Stimulated activated CD8-positive, alpha-beta memory T cell treated with anti-CD3 and anti-CD28 coated beads, Interleukin-15, amount 100 ng/mL, for 4 hours (primary cell): Measurements from ENCODE around the gene ITGA2.
"Not testable (repeated sequence)": the region's sequence is repeated elsewhere in the genome, so short reads cannot be mapped to it uniquely, and the experiment has no call there.

ENCODE experiments used
- DNase-seq, 2 donors: peaks; one replicate each; pipeline ENCODE4 v3.0.0-alpha.2; 2020; ENCODE audit warnings: low read depth in 2 of 2

The ITGA2 gene

DNA sequence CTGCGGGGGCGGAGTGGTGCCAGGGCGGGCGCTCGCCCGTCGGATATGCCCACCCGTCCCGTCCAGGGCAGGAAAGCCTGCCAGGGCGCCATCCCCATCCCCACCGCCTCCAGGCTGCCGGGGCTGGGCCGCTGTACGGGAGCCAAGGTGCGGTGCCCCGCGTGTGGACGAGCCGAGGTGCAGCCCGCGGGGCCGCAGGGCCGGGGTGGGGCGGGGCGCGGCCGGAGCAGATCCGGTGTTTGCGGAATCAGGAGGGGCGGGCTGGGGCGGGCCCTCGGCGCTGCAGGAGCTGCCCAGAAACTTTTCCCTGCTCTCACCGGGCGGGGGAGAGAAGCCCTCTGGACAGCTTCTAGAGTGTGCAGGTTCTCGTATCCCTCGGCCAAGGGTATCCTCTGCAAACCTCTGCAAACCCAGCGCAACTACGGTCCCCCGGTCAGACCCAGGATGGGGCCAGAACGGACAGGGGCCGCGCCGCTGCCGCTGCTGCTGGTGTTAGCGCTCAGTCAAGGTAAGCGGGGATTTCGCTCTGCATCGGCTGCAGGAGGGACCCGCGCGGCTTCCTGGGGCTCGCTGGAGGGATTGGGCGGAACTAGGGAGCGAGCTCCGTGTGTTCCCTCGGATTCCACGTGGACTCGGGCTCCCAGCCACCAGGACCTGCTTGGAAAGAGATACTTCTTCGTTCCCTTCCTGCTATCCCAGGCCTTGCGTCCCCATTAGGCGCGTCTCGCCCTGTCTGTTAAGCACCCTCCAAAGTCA is at the start of gene ITGA2:
Gene ITGA2 (plus strand): TSS at position 328 of the 756 bp plus-strand sequence. CDS start 117 bp downstream, at position 445.
- DNase-seq: no peak

DNA sequence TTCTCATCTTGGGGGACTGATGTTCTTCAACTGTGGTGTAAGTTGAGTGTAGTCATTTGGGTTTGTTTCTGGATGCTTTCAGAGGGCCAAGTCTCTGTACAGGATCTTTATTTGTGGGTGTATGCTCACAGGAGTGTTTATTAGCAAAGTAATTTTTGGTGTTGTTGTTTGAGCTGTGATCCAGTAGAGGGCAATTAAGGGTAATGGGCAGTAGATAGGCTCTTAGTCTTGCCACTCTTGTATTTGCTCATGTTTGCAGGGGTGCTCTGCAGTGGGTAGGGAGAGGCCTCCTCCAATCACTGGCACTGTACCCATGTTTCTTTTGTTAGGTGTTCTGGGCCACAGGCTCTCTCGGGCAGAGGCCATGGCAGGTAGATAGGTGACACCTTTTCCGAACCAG is 45.9 kb upstream of the ITGA2 start:
- no peak for DNase-seq

DNA sequence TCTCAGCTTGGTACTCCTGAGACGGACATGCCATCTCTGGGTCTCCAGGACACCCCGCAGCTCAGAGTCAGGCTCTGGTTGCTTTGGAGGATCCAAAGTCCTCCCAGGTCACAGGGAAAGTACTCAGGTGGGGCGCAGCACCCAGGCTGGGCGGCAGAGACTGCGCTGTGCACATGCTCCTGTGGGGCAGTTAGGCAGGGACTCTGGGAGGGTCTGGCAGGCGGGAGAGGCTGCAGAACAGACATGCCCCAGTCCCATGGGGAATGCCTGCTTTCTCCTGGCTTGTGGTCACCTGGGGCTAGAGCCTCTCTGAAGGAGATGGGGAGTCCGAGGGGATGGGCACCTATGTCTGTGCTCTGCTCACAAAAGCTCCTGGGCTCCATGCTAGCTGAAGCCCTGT is 45.3 kb upstream of the ITGA2 start:
- DNase-seq: no peak

DNA sequence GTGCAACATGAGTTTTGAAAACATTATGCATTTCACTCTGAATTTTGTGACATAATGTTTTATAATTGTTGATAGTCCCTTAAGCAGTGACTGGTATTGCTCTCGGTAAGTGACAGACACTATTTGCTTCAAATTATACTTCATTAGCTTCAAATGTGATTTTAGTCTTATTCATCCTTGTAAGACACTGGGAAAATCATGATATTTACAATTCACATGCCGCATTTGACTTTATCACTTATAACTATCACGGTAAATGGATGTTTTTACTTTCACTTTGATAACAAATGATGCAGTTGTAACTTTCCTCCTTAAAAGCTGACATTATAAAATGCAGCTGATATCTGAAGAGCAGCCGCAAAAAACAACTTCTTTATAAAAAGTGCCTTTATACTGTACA is 44.1 kb upstream of the ITGA2 start:
- DNase-seq: no peak

DNA sequence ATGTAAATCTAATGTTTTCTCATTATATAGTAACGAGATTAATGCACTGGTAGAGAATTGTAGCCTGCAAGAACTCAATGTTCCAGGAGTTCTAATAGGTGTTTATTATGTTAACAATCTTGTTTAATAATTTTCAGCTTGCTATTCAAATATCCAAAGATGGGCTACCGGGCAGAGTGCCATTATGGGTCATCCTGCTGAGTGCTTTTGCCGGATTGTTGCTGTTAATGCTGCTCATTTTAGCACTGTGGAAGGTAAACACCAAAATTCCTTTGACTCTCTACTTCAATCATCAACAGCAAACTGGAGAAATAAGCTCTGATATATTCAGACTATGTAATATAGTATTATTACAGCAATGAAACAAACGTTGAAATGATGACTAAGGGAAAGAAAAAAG is 41.9 kb upstream of the ITGA2 start:
- no peak for DNase-seq

DNA sequence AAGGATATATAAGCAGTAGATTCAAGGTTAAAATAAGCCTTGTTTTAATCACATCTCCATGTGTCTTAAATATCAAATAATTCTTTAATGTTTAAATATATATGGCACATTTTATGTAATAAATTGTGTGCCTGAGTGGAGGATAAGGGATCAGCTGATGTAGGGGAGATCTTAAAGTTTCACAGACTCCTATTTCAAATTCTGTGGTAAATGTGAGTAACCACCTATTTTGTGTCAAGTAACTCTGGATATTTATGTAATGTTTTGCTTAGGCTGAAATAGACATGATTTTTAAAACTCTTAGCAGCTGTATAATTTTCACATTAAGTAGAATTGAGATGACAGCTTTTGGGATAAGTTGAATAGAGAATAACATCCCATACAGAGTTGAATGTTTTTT is 41.3 kb upstream of the ITGA2 start:
- no peak for DNase-seq

DNA sequence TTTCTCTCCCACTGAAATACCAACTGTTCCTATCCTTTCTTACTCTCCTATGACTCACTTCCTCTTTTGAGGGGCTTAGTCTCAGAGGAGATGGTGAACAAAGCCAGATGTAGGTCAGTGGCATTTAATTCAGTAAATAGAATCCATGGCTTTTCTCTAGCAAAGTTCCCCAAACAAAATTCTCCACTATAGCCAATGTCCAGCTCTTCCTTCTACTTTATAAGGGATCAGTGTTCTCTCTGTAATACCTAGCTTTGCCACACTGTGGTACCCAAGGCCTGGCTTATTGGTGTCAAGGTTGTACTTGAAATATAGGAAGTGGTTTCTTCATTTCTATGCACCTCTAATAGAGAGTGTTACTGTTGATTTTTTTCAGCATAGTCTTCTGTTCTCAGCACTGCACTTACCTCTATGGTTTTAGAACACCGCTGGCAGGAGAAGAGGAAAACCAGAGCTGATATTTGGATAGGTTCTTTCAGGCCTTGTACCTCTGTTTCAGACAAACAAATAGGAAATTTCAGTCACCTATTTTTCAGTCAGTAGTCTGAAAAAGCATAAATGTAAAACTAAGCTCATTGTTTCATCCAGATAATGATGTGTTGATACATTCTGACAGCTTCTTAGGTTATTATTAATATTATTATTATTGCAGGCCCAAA is 40.6 kb upstream of the ITGA2 start:
- peak in 1 of 2 donors; percentile 18 for DNase-seq

DNA sequence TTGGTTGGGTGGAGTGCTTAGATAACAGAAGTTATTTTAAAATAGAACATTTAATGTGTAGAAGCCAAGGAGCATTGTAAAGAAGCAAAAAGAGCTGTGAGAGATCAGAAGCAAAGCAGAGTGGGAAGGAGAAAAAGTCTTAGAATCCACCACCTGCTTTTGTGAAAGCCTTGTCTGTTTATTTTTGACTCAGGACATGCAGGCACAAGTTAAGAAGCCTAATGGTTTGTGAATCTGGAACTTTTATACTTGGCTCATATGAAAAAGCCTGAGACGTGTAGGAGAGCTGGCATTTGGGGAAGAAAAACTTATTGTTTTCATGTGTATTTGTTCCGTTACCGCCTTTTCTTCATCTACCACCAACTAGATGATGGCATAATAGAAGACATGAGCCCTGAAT is 38.5 kb upstream of the ITGA2 start:
- DNase-seq: no peak

DNA sequence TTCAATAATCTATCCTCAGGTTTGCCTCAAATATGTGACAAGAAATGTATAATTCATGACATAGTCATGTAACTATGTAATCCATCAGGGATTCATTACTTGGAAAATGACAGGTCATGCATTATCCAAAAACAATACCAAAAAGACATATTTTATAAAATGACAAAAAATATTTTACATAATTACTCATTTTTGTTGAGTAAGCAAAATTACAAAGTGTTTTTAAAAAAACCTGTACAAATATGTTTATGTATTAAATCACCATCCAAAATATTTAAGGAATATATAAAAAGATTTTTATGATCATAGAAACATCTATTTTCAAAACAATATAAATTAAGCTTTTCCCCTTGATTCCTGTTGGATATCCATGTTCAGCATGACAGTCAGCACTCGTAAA is 36.7 kb upstream of the ITGA2 start:
- DNase-seq: no peak

DNA sequence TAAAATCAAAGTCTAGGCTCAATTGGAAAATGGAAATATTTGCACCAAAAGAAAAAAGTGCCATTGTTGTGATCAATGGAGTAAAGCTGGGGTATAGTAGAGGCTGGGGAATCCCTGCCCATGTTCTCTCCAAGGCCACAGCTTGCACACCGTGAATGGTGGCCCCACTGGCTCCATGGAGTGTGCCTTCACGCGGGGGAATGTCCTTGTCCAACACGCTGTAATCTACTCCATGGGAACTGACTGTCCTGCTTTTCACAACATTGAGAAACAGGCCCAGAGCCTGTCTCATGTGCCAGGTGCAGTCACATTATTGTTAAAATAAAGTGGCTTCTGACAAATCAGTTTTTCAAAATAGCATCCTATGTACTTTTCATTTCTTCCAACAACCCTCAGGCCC is 33.1 kb upstream of the ITGA2 start:
- DNase-seq: no peak

DNA sequence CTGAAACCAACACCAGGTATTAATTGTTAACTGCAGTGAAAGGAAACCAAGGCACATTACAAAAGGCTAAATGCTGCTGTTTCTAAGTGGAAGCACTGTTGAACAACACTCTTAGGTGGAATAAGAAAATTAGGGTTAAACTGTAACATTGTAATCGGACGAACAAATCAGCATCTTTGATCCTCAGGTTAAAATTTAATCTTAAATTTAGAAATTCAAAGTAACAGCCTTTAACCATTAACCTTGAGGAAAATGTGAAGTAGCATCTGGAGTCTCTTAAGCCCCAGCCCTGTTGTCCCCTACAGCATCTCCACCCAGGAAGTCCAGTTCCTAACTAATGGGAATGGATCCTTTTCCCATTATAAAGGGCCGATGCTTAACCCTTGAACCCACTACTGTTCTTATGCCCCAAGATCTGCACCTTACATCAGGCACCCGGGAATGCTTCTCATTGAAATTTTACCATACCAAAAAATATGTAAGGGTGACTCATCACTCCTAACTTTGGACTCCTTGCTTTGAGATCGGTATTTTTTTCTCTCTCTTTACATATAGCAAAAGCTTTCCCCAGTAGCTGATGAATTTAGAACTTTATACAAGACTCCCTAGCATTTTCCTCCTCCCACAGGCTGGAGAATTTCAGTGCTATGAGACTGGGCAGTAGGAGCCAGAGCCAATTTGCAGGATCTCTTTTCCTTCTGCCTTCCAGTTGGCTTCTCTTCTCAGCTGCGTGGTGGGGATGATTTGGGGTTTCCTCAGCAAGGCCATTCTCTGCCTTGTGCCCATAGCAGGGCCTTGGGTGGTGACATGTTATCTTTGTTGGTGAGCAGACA is 32.0 kb upstream of the ITGA2 start:
- DNase-seq: no peak

DNA sequence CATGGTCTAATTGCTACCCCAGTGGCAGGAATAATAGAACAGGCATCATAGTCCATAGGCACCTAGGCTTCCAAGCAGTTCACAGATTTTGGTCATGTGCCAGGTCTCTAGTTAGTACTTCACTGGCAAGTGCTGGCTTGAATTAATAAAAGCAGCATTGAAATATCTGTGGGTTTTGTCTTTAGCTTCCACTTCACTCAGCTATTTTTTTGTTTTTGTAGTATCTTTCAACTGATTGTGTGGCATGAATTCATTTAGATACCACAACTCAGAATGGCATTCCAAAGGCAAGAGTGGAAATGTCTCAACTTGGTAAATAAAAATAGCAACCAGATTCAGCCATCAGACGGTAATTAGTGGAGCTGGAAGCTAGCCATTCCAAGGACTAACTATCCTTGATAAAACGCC is 27.9 kb upstream of the ITGA2 start:
- no peak for DNase-seq

DNA sequence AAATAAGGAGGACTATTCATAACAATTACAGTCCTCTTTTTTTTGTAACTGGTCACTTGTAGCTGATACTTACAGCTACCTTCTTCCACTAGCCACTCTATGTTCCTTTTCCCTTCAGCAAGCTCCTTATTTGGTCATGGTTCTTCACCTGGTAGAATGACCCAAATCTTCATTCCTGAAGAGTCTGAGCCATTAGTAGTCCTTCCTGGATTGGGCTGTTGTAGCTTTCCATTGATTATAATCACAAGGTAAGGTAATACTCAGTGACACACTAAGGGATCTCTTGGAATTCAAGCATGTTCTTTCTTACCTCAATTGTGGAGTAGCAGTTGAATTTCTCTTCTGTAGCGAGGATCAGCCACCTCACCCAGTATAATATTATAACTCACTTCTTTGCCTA is 25.5 kb upstream of the ITGA2 start:
- no peak for DNase-seq

DNA sequence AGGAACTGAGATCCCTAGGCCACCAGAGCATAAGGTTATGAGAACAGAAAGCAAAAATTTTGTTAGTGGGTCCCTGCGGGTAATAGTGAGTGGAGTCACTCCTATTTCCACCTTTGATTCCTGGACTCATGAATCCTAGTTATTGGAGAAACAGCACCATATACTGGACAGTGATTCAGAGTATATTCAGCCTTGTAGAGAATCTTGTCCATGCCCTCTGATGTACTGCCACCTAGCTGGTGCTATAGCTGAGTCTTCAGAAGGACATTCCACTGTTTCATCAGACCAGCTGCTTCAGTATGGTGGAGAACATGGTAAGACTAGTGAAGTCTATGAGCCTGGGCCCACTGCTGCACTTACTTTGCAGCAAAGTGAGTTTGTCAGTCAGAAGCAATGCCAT is 25.0 kb upstream of the ITGA2 start:
- no peak for DNase-seq

DNA sequence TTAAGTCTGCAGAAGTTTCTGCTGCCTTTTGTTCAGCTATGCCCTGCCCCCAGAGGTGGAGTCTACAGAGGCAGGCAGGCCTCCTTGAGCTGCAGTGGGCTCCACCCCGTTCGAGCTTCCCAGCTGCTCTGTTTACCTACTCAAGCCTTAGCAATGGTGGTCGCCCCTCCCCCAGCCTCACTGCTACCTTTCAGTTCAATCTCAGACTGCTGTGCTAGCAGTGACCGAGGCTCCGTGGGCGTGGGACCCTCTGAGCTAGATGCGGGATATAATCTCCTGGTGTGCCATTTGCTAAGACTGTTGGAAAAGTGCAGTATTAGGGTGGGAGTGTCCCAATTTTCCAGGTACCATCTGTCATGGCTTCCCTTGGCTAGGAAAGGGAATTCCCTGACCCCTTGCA is 13.0 kb upstream of the ITGA2 start:
- DNase-seq: not testable (repeated sequence)

DNA sequence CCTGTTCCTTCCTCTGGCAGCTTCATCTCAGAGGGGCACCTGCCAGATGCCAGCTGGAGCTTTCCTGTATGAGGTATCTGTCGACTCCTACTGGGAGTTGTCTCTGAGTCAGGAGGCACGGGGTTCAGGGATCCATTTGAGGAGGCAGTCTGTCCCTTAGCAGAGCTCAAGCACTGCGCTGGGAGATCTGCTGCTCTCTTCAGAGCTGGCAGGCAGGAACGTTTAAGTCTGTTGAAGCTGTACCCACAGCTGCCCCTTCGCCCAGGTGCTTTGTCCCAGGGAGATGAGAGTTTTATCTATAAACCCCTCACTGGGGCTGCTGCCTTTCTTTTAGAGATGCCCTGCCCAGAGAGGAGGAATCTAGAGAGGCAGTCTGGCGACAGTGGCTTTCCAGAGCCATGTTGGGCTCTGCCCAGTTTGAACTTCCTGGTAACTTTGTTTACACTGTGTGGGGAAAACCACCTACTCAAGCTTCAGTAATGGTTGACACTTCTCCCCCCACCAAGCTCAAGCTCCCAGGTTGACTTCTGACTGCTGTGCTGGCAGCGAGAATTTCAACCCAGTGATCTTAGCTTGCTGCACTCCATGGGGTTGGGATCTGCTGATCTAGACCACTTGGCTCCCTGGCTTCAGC is 11.8 kb upstream of the ITGA2 start:
- no peak for DNase-seq

DNA sequence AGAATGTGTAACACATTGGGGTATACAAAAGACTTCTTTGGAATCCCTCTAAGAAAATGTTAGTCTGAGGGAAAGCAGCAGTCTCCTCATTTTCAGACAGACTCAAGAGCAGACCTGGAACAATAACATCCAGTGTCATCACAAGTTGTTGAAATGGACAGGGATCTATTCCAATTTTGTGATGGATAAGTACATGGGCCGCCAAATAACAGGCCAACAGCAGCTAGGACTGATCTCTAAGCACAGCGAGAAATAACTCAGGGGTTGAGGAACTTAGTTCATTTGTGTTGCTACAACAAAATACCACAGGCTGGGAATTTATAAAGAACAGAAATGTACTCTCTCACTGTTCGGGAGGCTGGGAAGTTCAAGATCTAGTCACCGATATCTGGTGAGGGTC is 7.6 kb upstream of the ITGA2 start:
- no peak for DNase-seq

DNA sequence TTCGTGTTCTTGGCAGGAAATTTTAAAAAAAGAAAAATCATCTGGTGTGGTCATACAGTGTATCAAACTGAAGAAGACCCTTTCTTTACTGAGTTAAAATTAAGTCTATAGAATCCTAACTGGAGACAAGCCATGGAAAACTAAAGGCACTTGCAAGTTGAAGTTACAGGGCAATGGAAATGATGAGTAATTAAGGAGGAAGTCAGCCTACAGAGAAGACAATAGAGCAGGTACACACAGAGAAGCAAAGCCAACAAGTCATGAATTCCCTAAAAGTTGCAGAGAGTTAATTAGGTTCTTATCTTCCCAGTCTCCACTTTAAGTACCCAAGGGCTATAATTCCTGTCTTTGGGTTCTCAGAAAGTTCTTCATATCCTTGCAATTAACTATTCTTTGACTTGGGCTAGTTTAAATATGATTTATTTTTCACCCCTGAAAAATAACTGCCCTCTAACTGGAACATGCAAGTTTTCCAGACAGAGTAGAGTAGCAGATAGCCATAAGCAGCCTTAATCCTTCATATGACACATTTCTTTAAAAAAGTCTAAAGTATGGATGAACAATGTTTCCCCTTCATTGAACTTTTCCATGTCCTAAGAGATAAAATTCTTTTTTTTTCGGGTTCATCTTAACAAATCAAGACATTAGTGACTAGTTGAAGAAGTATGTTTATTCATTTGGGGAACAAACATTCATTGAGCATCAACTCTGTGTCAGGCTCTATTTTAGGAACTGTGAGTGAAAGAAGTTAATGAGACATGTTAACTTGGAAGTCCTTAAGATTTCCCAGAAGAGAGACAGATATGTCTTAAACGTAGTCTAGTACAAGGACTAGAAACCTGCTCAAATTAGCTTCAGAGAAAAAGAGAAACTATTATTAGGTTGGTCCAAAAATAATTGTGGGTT is 5.2 kb upstream of the ITGA2 start:
- DNase-seq: no peak

DNA sequence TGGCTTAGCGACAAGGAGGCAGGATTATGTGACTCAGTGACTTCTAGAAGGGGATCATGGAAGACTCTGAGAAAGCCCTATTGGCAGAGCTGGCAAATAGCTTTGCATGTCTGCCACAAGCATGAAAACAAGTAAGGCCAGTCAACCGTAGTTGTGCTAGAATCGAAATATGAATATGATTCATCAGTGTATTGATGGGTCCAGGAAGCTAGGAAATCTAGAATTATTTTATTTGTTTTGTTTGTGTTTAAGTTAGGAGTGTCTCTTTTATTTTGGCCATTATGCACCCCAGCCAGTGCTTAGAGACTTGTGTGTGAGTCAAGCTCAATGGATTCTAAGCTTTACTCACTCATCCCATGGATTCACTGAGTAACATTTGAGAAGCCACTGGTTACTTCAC is 3.8 kb upstream of the ITGA2 start:
- no peak for DNase-seq

DNA sequence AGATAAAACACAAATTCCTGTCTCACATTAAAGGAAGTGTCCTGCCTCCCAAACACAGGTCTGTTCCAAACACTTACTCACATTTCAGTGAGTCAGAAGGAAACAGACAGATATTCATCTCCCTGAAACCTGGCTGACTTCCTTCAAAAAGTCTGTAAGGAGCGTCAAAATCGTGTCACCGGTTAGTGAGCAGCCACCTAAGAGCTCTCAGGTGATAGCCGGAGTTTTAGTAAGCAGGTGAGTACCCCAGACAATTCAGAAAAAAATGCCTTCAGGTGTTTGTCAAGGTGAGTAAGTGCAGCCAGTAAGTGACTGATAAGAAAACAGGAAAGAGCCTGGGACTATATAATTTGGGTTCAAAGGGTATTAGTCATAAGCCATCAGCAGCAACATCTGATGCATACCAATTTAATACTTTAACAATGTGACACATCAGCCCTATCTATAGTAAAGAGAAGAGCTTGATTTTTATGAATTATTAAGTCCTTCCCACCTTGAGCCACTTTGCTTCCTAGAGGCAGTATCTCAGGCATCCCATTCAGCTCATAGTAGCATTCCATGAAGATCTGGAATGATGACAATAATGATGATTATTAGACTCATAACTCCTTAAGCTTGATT is 1.3 kb upstream of the ITGA2 start:
- DNase-seq: no peak
